D341Med (cell line): ENCODE results near the gene KCNC3.

Source experiments
- DNase-seq: peaks from one replicate; pipeline ENCODE4 v3.0.0; 2012; ENCODE audit warnings: low spot score

KCNC3 gene

DNA sequence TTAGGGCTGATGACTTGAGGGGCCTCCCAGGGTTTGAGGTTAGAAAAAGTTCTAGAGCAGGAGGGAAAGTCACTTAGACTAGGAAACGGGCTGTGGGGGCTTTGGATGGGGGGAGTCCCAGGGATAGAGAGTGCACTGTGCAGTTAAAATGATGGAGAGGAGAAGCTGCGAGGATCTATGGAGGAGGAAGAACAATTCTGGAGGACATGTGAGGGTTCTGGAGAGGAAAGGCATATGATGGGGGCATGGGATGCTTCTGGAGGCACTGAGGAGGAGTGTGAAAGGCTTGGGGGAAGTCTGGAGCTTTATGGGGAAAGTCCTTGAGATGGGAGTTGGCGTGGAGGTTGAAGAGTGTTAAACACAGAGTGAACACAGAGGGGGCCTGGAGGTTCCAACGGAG is 2.2 kb downstream of the KCNC3 start:
- no peak for DNase-seq

DNA sequence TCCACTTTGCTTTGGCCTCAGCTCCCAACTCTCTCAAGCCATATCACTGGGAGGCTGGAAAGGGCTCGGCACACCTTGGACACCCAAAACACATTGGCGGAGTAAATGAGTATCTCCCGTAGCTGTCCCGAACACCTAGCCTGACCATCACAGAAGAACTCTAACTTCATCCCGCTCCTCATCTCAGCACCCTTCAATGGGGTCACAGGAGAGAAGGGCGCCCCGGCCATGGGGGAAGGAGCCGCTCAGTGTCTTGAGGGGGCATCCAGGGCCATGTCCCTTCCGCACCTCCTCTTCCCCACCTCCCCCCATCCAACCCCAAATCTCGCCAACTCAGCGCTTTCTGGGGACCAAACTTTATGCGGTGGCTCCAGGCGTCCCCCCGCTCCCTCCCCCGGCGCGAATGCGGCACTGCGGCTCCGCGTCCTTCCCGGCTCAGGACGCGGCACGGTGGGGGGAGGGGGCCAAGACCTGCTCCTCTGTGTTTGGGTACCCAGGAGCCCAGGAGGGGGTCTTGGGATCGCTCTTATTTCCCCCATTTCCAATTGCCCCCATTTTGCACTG is 3.0 kb downstream of the KCNC3 start:
- no peak for DNase-seq

DNA sequence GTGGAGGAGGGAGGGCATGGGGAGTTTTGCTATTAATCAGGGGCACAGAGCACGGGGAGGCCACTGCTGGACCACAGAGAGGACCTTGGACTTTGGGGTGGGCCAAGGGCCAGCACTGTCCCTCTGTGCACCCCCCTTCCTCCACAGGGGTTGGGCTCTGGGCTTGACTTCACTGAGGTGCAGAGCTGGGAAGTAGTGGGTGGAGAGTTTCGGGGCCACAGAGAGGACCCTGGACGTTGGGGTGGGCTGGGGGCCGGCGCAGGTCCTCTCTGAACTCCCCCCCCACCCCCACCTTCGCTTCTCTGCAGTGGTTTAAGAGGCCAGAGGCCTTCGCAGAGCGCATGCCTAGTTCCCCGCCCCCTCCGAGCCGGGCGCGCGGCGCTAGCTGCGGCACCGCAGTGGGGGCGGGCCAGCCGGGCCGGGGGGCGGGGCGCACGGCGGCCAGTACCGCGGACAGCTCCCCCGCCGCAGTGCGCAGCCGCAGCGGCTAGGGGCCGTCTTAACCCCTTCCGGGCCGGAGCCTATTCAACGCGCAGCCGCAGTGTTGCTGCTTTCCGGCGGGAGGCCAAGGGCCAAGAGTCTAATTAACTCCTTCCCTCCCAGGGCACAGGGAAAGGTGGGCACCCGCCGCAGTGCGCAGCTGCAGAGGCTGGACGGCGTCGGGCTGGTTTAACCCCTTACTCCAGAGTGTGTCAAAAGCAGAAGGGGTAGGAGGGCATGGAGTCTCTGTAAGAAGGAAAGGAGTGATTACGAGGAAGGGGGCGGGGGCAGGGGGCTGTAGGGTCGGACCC is 3.7 kb downstream of the KCNC3 start:
- peak; percentile 100 for DNase-seq

DNA sequence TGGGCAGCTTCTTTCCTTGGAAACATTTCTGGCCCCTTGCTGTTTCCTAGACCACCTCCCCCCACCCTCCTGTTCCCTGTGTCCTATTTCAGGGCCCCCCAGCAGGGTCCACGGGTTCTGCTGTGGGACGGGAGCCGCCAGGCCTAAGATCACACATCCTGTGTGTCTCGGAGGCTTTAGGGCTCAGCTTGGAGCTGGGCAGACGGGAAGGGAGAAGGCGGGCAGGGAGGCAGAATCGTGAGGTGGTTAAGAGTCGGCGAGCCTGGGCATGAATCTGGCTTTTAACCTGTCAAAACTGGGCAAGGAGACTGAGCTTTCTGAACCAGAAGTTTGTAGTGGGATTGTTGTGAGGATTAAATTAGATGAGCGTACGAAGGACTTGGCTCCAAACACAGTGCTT is 4.8 kb downstream of the KCNC3 start:
- no peak for DNase-seq

DNA sequence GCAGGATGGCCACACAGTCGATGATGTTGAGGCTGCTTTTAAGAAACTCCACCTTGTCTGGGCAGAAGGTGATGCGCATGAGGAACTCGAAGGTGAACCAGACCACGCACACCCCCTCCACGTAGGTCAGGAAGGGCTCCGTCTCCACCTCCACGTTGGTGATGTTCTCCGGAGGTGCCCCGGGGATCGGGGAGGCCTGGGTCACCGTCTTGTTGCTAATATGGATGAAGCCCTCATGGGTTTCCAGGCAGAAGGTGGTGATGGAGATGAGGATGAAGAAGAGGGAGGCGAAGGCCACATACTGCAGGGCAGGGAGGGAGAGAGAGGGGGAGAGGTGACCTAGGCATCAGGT is 5.4 kb downstream of the KCNC3 start:
- DNase-seq = no peak

DNA sequence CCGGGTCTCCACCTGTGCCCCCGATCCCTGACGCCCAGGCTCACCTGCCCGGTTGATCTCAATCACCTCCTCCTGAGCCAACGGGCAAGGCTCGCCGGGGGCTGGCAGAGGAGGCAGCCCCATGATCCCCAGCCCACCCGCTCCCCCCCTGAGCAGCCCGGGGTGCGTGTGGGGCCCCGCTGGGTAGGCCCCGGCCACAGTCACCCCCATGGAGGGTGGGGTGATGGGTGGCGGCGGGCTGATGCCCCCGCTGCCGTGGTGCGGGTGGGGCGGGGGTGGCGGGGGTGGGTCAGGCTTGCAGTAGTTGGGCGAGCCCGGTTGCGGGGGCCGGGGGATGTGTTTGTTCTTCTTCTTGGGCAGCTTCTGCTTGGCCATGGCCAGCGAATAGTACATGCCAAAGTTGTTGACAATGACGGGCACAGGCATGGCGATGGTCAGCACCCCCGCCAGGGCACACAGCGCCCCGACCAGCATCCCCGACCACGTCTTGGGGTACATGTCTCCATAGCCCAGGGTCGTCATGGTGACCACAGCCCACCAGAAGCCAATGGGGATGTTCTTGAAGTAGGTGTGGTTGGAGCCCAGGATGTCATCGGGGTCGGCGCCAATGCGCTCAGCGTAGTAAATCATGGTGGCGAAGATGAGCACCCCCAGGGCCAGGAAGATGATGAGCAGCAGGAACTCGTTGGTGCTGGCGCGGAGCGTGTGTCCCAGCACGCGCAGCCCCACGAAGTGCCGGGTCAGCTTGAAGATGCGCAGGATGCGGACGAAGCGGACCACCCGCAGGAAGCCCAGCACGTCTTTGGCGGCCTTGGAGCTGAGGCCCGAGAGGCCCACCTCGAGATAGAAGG is 6.0 kb downstream of the KCNC3 start:
- no peak for DNase-seq

DNA sequence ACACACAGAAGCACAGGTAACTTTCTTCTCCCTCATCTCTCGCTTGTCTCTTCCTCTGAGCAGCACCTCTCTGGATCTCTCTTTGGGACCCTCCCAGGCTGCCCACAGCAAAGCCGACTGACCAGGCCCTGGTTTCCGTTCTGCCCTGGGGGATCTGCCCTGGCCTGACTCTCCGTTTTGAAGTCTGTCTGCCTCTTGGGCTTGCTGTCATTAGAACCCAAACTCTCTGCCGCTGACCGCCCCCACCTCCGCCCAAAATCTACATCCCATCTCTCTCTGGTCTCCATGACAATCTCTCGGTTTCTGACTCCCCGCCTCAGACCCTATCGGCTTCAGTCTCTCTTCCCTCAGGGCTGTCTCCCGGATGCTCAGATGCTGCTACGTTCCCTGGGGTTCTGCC is 6.9 kb downstream of the KCNC3 start:
- DNase-seq = no peak

DNA sequence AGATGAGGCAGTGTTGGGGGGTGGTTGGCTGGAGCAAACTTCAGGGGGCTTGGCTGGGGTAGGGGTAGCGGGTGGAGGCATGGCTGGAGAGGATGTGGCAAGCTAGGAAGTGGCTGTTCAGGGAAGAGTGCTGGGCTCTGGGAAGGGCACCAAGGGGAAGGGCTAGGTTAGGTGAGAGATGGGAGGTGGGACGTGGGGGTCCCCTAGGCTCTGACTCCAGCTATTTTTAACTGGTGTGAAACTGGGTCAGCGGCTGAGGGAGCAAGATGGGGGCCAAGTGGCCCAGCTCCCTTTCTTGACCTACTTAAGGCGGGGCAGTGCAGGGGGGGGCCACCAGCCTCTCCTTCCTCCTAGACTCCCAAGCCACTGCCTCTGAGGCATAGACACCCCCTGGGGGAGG is 7.3 kb downstream of the KCNC3 start:
- DNase-seq = no peak

DNA sequence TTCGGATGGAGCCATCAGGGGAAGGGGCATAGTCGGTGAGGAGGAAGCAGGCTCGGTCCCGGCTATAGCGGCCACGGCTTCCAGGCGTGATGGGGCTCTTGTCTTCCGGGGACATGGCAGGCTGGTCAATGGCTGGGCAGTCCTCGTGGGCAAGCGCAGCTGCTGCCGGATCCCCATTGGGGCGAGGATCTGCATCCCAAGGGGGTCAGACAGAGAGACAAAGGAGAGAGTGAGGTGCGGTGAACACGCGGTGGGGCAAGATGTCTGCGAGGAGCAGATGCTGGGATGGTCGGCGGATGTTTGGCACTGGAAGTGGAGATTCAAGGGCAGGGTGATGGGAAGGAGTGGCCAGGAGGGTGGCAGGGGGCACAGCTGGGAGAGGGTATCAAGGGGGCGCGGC is 8.6 kb downstream of the KCNC3 start:
- no peak for DNase-seq

DNA sequence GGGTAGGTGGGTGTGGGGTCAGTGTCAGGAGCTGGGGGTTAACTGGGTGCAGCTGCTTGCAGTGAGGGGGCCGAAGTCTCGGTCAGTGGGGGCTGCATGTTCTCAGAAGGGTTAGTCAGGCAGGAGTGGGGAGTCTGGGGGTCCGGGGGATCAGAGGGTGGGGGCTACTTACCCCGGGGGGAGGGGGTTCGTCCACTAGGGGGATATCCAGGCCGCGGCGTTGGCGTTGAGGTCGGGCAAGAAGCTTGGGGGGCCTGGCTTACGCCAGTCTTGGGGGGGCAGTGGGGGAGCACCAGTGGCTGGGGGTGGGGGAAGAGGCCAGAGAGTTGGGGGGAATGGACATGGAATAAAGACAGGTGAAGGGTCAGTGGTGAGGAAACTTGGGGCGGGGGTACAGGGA is 9.1 kb downstream of the KCNC3 start:
- no peak for DNase-seq

DNA sequence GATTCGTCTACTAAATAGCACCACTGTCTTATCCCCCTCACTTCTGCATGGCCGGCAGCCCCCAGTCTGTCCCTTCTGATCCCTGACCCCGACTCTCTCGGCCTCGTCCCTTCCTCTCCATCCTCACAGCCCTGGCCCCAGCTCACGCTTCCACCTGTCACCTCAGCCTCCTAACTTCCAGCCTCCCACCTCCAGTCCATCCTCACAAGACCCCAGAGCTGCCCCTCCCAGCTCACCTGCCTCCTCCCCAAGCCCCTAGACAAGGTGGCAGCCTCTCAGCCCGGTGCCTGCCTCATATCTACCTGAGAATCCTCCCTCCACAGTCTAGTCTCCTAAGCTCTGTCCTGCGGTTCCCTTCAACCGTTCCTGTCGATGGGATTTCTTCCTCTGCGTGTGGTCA is 10.0 kb downstream of the KCNC3 start:
- no peak for DNase-seq

DNA sequence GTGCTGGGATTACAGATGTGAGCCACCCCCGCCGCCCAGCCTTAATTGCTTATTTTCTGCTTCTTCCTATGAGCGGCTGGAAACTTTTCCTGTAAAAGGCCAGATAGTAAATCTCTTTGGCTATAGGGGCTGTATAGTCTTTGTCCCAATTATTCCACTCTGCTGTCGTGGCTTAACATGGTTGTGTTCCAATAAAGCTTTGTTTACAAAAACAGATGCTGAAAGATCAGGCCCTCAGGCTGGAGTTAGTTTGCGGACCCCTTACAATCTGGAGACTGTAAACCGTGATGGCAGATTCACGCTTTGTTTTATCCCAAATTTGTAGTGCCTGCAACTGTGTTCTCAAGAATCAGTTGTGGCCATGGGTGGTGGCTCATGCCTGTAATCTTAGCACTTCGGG is 10.7 kb downstream of the KCNC3 start:
- no peak for DNase-seq

DNA sequence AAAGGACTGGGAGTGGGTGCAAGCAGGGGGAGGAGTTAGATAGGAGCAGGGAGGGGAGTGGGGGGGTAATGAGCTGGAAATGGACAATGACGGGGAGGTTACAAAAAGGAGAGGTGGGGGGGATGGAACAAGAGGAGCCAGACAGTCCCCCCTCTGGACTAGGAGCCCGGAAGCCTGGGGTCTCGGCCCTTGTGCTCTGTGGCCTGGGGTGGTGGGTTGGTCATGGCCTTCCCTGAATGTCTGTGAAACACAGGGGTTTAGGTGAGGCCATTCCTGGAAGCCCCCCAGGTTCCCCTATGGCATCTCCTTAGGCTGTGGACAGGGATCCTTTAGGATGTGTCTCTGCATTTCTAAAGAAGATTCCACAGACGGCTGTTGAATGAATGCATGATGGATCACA is 12.1 kb downstream of the KCNC3 start:
- DNase-seq = no peak

DNA sequence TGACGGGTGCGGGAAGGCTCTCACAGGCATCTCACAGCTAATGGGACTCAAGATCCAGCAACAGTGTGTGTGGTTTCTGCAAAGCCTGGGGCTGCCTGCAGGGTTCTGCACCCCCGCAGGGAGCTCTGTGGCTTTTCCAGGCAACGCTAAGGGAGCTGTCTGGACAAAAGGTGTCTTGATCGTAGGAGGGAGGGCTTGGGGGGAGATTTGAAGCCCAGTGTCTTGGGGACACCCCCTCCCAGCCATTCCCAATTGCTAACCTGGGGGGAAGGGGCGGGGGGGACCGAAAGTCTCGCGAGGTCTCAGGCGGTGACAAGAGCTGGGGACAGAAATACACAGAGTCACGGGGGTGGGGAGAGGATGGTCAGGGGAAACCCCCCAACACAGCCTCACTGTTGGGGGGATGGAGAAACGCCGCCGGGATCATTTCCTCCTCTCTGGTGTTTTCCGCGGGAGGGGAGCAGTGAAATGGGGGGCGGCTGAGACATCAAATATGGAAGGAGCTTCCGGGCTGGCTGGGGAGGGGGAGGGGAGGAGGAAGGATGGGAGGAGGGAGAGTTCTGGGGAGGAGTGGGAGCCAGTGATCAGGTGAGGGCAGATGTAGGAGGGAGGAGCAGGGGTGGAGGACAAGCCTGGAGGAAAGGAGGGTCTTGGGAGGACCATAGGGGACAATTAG is 13.3 kb downstream of the KCNC3 start:
- DNase-seq = peak; percentile 69

DNA sequence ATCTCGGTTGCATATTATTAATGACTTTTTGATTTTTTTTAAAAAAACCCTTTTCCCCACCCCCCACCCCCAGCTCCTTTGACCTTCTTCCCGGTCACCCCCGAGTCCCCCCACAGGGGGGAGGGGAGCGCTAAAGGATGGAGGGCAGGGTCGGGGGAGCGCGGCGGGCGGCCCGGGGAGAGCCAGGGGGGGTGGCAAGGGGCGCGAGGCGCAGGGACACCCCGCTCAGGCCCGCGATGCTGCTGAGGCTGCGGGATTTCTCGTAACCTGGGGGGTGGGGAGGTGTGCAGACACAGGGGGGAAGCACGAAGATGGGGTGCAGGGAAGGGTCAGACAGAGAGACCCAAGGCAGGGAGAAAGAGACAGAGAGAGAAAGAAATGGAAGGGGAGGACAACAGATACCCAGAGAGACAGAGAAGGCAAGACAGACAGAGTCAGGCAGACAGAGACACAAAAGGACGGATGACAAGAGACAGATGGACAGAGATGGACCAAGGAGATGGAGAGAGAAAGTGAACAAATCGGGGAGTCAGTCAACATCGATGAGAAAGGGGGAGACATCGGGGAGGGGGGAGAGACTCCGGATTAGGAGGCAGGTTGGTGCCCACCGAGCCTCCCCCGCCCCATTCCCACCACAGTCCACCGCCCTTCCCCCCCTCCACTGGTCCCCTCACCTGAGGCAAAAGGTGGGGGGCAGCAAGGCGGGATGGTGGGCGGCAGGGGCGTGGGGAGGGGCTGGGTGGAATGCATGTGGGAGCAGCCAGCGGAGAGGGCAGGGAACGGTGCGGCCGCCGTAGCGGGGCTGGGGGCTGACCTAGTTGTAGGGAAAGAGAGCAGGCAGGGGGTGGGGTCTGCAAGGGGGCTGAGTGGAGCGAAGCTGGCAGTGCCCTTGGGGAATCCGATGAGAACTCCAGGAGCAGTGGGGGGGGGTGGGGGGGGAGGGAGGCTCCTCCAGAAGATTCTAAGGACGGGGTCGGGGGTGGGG is 14.2 kb downstream of the KCNC3 start:
- no peak for DNase-seq

DNA sequence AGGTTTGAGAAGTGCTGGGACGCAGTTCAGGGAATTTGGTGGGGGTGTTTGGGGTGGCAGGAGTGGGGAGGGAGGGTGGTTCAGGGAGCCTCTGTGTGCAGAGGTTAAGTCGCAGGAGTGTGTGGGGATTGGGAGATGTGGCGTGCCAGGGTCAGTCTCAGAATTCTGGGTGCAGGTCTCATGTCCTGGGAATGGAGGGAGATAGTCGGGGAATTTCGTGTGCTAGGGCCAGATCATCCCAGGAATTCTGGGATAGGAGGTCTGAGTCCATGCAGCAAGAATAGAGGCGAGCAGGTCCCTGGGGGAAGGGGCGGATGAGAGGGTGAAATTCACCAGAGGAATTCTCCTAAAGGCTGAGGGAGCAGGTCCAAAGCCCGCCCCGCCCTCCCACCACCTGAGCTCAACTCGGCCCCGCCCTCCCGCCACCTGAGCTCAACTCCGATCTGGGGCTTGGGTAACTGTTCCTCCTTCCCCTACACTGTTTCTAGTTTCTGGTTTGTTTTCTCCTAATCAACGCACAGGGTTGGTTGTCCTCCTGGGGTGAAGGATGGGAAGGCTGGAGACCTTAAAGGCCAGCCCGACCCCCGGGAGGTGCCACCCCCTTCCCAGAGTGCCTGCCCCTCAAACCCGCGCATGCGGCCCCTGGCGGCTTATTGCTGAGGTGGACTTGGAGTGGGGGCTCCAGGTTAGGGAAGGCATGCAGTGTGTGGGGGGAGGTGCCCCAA is 15.2 kb downstream of the KCNC3 start:
- DNase-seq = no peak

DNA sequence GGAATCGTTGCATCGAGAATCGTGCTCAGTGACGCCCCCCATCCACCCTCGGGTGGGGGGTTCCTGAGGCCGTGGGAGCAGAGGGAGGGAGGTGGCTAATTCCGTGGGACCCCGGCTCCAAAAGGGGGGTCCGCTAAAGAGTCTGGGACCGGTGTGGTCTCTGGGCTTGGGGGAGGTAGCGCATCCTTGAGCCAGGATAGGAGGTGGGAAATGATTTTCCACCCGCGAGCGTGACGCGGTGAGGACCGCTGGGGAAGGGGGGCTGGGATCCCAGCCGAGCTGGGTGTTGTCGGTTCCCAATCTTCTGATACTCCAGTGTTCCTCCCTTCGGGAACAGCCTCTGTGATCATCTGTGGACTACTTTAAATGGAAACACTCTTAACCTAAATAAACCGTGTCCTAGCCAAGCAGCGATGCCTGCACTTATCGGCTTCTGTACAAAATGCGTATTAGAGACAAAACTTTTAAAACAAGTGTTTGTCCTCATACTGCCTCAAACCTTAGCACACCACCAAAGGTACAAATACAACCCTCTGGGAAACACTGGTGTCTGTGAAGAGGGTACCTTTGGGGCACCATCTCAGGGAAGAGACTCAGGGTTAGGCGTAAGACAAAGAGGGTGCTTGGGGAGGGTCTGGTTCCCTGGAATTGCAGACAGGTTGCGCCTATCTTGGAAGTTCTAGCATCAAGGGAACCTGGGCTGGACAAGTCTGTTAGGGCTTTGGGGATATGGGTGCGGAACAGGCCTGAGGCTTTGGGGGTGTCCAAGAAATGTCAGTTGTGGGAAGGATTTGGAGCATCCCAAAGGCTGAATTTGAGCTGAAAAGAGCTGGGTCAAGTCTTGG is 16.0 kb downstream of the KCNC3 start:
- DNase-seq = no peak

DNA sequence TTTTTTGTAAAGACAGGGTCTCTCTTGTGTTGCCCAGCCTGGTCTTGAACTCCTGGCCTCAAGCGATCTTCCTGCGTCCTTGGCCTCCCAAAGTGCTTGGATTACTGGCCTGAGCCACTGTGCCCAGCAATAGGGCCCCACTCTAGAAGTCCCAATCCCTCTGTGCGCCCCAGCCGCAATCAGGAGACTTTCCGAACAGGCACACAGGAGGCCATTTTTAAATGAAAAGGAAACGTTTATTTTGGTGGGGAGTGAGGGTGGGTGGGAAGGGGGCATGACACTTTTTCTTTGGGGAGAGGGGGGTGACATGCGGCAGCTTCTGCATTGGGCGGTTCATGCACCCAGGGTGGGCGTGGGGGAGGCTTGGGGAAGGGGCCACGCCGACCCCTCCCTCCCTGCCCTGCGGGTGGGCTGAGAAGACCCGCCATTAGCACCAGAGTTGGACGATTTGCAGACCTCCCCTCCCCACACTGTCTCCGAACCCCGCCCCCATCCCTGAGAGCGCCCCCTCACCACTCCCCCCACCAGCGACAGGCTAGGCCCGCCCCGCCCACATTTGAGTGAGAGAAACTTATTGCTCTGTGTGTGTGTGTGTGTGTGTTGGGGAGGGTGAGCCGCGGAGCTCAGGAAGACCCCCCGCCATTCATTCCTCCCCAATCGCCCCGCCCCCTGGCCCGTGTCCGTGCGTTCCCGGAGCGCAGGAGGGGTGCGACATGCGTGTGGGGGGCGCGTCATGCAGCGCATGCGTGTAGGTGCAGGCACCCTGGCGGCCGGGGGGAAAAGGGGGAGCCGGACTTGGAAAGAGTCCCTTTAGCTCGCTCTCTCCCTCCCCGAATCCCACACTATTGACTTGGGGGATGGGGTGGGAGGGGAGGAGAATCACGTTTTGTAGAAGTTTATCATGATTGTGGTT is 17.2 kb downstream of the KCNC3 start:
- DNase-seq = peak; percentile 95
